NCI-H774 (cell line): ENCODE results near the gene ZFP82.

ENCODE experiments used
- DNase-seq: peaks from one replicate; lab custom pipeline; 2025; lab: John Stamatoyannopoulos, UW

The ZFP82 gene

DNA sequence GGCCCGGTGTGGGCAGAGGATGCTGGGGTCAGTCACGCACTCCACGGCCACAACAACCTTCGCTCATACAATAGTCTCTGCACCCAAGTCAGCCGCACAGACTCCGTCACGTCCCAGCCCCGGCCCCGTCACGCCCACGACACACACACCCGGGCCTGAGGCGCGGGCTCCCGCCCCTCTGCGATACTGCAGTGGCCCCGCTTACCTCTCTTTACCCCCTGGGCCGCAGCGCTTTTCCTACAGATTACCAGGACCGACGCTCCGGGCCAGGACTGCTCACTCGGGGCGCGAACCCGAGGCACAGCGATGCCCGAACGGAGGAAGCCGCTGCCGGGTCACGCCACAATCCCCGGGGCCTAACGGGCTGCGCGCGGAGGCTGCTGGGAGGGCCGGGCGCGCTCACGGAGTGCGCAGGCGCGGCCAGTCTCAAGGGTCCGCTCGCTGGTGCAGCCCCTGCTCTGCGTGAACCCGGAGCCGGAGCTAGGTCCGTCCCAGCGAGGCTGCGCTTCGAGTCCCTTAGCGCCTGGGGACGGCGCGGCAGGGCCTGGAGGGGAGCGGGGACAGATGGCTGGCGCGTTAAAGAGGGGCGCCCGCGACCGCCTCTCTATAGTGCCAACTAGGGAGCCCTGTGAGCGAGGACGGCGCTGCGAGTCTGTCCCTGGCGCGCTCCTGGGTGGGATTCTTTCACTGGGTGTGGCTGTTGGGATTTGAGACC lies at the start of gene ZFP82:
Gene ZFP82, minus strand, starts transcription at position 358 of the 715 bp plus-strand sequence. CDS start 8,855 bp downstream, outside the sequence.
- DNase-seq = peak; percentile 4

- DNase-seq = no peak
Observed at GRCh38 chr19:36460046-36460445, 41.6 kb upstream of the ZFP82 start.

DNA sequence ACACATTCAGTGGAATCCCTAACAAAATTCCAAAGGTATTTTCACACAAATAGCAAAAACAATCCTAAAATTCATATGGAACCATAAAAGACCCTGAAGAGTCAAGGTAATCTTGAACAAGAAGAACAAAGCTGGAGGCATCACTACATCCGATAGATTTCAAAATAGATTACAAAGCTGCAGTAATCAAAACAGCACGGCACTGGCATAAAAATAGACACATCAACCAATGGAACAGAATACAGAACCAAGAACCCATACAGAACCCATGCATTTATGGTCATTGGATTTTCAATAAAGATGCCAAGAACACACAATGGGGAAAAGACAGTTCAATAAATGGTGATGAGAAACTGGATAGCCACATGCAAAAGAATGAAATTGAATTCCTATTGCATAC lies 38.4 kb upstream of the ZFP82 start:
- no peak for DNase-seq

- no peak for DNase-seq
Observed at GRCh38 chr19:36449059-36449670, 30.7 kb upstream of the ZFP82 start.

DNA sequence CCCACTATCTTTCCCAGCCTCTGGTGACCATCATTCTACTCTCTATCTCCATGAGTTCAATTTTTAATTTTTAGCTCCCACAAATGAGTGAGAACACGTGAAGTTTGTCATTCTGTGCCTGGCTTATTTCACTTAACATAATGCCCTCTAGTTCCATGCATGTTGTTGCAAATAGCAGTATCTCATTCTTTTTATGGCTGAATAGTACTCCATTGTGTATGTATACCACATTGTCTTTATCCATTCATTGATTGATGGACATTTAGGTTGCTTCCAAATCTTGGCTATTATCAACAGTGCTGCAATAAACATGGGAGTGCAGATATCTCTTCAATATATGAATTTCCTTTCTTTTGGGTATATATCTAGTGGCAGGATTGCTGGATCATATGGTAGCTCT lies 22.9 kb upstream of the ZFP82 start:
- no peak for DNase-seq

DNA sequence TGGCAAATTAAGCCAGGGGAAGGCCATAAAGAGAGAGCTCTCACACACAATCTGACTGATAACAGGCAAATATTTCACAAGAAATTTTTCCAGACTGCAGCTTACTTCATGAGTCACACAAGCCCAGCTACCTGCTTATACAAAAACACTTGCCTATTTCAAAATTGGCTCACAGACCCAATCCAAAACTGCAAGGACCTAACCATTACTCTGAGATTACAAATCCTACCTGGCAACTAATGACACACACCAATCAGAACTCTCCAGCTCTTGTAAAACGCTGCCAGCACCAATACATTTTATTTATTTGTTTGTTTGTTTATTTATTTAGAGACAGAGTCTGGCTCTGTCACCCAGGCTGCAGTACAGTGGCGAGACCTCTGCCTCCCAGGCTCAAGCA lies 18.1 kb upstream of the ZFP82 start:
- DNase-seq = no peak

DNA sequence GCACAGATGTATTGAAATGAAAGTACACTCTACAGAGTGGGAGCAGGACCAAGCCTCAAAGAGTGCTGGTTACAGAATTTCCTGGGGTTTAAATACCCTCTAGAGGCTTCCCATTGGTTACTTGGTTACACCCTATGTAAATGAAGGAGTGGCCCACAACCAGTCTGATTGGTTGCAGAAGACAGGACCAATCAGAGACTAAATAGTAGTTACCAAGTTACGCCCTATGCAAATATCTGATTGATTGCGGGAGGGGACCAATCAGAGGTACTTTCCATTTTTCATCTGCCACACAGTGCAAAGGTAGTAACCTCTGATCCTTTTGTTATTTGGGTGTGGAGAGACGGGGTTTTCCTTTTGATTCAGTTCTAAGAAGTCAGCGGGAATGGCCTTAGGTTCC lies 5.5 kb upstream of the ZFP82 start:
- DNase-seq = no peak

- no peak for DNase-seq
Observed at GRCh38 chr19:36421749-36422481, 3.5 kb upstream of the ZFP82 start.

DNA sequence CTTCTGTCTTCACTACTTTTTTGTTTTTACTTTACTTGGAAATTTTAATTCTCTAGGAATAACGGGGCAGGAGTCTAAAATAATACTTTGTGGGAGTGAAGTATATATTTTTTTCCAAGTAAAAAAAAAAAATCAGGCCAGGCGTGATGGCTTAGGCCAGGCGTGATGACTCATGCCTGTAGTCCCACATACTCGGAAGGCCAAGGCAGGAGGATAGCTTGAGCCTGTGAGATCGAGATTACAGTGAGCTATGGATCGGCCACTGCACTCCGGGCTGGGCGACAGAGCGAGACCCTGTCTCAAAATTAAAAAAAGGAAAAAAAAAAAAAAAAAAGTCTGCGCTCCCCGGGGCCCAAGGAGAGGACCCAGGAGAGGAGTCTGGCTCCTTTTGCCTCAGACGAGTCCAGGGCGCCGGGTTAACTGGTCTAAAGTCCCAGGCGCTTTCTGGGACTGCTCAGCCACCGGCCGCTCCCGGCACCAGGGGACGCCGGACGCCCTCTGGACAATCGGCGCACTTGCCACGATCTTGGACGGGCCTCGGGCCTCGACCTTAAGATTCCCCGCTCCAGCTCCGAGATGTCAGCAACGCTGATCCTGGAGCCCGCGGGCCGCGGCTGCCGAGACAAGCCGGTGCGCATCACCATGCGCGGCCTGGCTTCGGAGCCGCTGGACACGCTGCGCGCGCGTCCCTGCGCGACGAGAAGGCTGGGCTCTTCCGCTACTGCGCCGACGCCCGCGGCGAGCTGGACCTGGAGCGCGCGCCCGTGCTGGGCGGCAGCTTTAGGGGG lies 2.7 kb upstream of the ZFP82 start:
- no peak for DNase-seq

DNA sequence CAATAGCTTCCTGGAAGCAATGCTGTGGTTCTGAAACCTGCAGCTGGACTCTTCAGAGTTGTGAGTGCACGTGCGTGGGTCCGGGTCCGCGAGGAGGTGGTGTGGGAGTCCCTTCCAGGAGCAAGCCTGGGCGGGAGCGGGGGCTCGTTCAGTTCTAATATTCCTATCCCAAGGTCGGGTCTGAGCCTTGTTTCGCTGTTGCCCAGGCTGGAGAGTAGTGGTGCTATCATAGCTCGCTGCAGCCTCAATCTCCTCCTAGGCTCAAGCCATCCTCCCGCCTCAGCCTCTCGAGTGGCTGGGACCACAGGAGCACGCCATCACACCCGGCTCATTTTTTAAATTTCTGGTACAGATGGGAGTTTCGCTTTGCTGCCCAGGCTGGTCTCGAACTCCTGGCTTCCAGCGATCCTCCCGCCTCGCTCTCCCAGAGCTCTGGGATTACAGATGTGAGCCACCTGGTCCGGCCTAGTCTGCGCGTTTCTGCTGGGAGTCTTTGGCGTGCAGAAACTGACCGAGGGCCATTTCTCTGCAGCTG lies 625 bp downstream of the ZFP82 start:
- no peak for DNase-seq

GRCh38 chr19:36409841-36410240 lies 8.6 kb downstream of the ZFP82 start:
- DNase-seq = no peak

GRCh38 chr19:36408101-36408500 lies 10.3 kb downstream of the ZFP82 start:
- DNase-seq = no peak

DNA sequence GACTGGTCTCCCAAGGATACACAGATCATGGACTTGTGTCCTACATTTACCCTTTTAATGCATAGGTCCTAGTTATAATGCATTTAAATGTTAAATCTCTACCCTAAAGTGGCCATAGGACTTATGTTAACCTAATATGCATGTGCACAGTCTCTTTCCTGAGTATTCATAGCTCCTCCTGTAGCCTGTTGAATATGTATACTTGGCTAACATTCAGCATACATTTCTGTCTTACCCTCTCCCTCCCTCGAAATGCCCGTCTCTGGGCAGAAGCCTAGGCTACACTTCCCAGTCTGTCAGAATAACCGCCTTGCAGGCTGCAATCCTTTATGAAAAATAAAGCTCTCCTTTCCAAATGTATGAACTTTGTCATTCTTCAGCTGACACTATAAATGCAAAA lies 13.9 kb downstream of the ZFP82 start:
- no peak for DNase-seq

DNA sequence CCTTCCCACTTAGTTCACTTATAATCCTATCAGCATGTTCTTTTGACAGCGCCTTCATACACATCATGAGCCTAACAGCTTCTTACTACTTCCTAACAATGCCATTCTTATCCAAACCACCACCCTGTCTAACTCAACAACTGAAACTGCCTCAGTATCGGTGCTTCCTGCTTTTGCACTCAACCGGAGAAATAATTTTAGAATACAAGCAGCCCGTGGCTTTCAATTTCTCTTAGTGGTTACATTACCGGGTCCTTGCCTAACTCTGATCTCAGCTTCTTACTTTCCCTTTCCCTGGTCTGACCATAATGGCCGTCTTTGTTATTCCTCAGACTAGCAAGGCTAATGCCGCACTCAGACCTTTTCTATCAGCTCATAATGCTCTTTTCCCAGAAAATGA lies 17.0 kb downstream of the ZFP82 start:
- no peak for DNase-seq

DNA sequence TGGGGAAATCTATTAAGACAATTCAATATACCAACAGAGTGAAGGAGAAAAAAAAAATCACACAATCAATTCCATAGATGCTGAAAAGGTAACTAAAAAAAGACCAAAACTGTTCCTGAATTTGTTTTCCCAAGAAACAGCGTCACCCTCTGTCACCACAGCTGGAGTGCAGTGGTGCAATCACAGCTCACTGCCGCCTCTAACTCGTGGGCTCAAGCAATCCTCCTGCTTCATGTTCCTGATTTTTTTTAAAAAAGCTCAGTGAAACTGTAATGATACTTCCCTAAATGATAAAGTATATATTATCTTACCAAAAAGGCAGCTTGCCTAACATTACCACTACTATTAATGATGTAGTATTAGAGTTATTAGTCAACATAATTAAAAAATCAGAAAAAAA lies 19.9 kb downstream of the ZFP82 start:
- DNase-seq = no peak

GRCh38 chr19:36392916-36393673 lies 25.3 kb downstream of the ZFP82 start:
- no peak for DNase-seq

- DNase-seq = no peak
Observed at GRCh38 chr19:36379510-36379819, 39.0 kb downstream of the ZFP82 start.

- peak; percentile 92 for DNase-seq
Observed at GRCh38 chr19:36378625-36379509, 39.6 kb downstream of the ZFP82 start, which contains the start of gene ZFP14. Gene ZFP14 (minus strand): TSS chr19:36379201. CDS start chr19:36367892, 11,309 bp downstream.

GRCh38 chr19:36377541-36378178 lies 40.8 kb downstream of the ZFP82 start:
- no peak for DNase-seq

DNA sequence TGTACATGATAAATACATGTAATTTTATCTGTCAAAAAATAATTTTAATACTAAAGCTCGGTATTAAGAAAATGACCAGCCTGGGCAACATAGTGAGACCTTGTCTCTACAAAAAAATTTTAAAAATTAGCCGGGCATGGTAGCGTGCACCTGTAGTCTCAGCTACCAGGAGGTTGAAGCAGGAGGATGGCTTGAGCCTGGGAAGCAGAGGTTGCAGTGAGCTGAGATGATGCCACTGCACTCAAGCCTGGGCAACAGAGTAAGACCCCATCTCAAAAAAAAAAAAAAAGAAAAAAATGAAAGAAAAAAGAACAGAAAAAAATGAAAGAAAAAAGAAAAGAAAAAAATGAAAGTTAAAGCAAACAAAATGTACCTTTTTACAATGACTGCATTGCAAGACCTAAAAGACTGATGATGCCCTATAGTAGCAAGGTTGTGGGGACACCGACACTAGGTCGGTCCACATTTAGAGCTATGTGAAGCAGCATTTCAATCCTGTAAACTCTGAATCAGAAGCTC lies 44.7 kb downstream of the ZFP82 start:
- DNase-seq = no peak
